GM12878 (cell line): Measurements from ENCODE around the gene MCEMP1. TPM values are rescaled to one million over a fixed set of nuclear protein-coding genes. Genes with fewer than 3 reads are reported as not detected.

Experiments
- ATAC-seq: fragments of 200-7000 bp; cut with Tn5 transposase; 3 replicates; pipeline ENCODE4 v1.9.1; 2020; ENCODE audit warnings: mild to moderate bottlenecking, moderate library complexity
- BruUV-seq: library from RNA; stranded (reverse); fragments of 400-500 nt; replicated peaks from 2 replicates; lab custom pipeline; 2021; lab: Mats Ljungman, UMichigan
- CTCF ChIA-PET: fragments of 300-600 bp; sonication (Branson Sonifier 250); formaldehyde crosslinking; extraction: SDS; loops from one replicate; lab custom pipeline; 2021; ENCODE audit warnings: inconsistent platforms; lab: Yijun Ruan, JAX
- POLR2A ChIA-PET: fragments of 350-600 bp; formaldehyde crosslinking; extraction: SDS; loops from one replicate; lab custom pipeline; 2021; ENCODE audit warnings: inconsistent platforms; lab: Charles Lee
- RAD21 ChIA-PET: fragments of 300-600 bp; sonication (Branson Sonifier 250); formaldehyde crosslinking; loops from one replicate; lab custom pipeline; 2023; ENCODE audit warnings: antibody characterized with exemption; ENCODE audit not compliant: unreplicated experiment; lab: Charles Lee
- SMC1A ChIA-PET: fragments of 300-600 bp; sonication (Branson Sonifier 250); formaldehyde crosslinking; loops from one replicate; lab custom pipeline; 2023; ENCODE audit not compliant: unreplicated experiment, uncharacterized antibody; lab: Charles Lee
- DNase-seq: peaks from one replicate; pipeline ENCODE4 v3.0.0-alpha.2; 2011; ENCODE audit warnings: low read depth, low spot score
- FAIRE-seq: peaks from 3 replicates; lab custom pipeline; 2011; peaks lifted over from hg19 to GRCh38; lab: Jason Lieb, UNC
- H2AFZ ChIP-seq: 2 replicates; pipeline ENCODE4 v1.6.0; 2011; ENCODE audit warnings: low read depth, low read length, control low read depth; ENCODE audit not compliant: control insufficient read depth
- H3K27ac ChIP-seq: 2 replicates; pipeline ENCODE4 v1.5.1; 2011; ENCODE audit warnings: control low read depth; ENCODE audit not compliant: control insufficient read depth, insufficient read depth
- H3K27me3 ChIP-seq, 2 experiments: replicated peaks in 1 of 2; 2 replicates each; pipeline versions ENCODE4 v1.6.0 to v1.6.1; 2011; ENCODE audit warnings: low read length in 1 of 2; ENCODE audit not compliant: control insufficient read depth in 2 of 2, insufficient read depth in 2 of 2
- H3K36me3 ChIP-seq, 2 experiments: 2 replicates each; pipeline ENCODE4 v1.5.1; 2011; ENCODE audit warnings: low read length in 1 of 2; ENCODE audit not compliant: control insufficient read depth in 2 of 2, insufficient read depth in 2 of 2
- H3K4me1 ChIP-seq: 2 replicates; pipeline ENCODE4 v1.6.1; 2011; ENCODE audit warnings: mild to moderate bottlenecking, low read length, moderate library complexity, mixed read lengths; ENCODE audit not compliant: control insufficient read depth, insufficient read depth
- H3K4me2 ChIP-seq: 2 replicates; pipeline ENCODE4 v1.6.0; 2011; ENCODE audit warnings: control low read depth; ENCODE audit not compliant: control insufficient read depth, insufficient read depth
- H3K4me3 ChIP-seq: fragments of 200-600 bp; sonication (generic); 2 replicates; pipeline ENCODE4 v1.5.1; 2016
- H3K79me2 ChIP-seq: 2 replicates; pipeline ENCODE4 v1.6.0; 2011; ENCODE audit warnings: low read length; ENCODE audit not compliant: control insufficient read depth, insufficient read depth
- H3K9ac ChIP-seq: 2 replicates; pipeline ENCODE4 v1.8.0; 2011; ENCODE audit warnings: low read length, control low read depth, mixed read lengths; ENCODE audit not compliant: control insufficient read depth, insufficient read depth
- H3K9me3 ChIP-seq: replicated peaks from 3 replicates; pipeline ENCODE4 v1.5.1; 2011; ENCODE audit warnings: mild to moderate bottlenecking, low read length; ENCODE audit not compliant: control insufficient read depth, insufficient read depth
- H4K20me1 ChIP-seq: 2 replicates; pipeline ENCODE4 v1.6.0; 2011; ENCODE audit not compliant: control insufficient read depth, insufficient read depth
- CHD1 ChIP-seq: IDR thresholded peaks from 2 replicates; pipeline ENCODE4 v1.6.1; 2012; ENCODE audit warnings: low read depth, low read length, improper control_type of control experiment
- CREM ChIP-seq: IDR thresholded peaks from 2 replicates; pipeline ENCODE4 v1.6.1; 2014; ENCODE audit warnings: antibody characterized with exemption, low read depth
- EED ChIP-seq: sonication (generic); IDR thresholded peaks from 2 replicates; pipeline ENCODE4 v1.6.1; 2016; ENCODE audit warnings: antibody characterized with exemption, low read depth
- EGR1 ChIP-seq, 2 experiments: IDR thresholded peaks; 1 replicate in 1 of 2; 2 replicates in 1 of 2; pipeline ENCODE4 v1.6.1; 2011 to 2012; ENCODE audit warnings: low read depth in 2 of 2, low read length in 2 of 2, borderline replicate concordance in 1 of 2, mild to moderate bottlenecking in 1 of 2, moderate library complexity in 1 of 2
- EP300 ChIP-seq, 2 experiments: fragments of 150-350 bp in 1 of 2; IDR thresholded peaks; 2 replicates each; pipeline ENCODE4 v1.6.1; 2011 to 2012; ENCODE audit warnings: low read depth in 2 of 2, low read length in 2 of 2, borderline replicate concordance in 1 of 2, improper control_type of control experiment in 1 of 2, inconsistent platforms in 1 of 2; ENCODE audit not compliant: control insufficient read depth in 1 of 2
- ETV6 ChIP-seq, 2 experiments: fragments of 450-650 bp in 1 of 2; IDR thresholded peaks in 1 of 2; conservative IDR thresholded peaks in 1 of 2; 2 replicates each; pipeline ENCODE4 v1.6.1; 2014; ENCODE audit warnings: antibody characterized with exemption in 1 of 2, borderline replicate concordance in 1 of 2, low read depth in 1 of 2, mild to moderate bottlenecking in 1 of 2, moderate library complexity in 1 of 2
- FOS ChIP-seq: IDR thresholded peaks from 3 replicates; pipeline ENCODE4 v1.6.1; 2011; ENCODE audit warnings: borderline replicate concordance; ENCODE audit not compliant: insufficient read length; ENCODE audit errors: extremely low read depth
- HSF1 ChIP-seq: fragments of 150-350 bp; IDR thresholded peaks from 2 replicates; pipeline ENCODE4 v1.6.1; 2014; ENCODE audit warnings: mild to moderate bottlenecking, low read depth, low read length
- IKZF1 ChIP-seq: fragments of 450-650 bp; conservative IDR thresholded peaks from 2 replicates; pipeline ENCODE4 v1.6.1; 2017; ENCODE audit warnings: antibody characterized with exemption, mild to moderate bottlenecking
- IRF3 ChIP-seq: fragments of 450-650 bp; IDR thresholded peaks from 2 replicates; pipeline ENCODE4 v1.6.1; 2014; ENCODE audit warnings: mild to moderate bottlenecking
- MEF2B ChIP-seq: fragments of 450-650 bp; IDR thresholded peaks from 2 replicates; pipeline ENCODE4 v1.6.1; 2018; ENCODE audit warnings: mild to moderate bottlenecking, moderate library complexity; ENCODE audit not compliant: partially characterized antibody, poor library complexity, severe bottlenecking
- MTA3 ChIP-seq: IDR thresholded peaks from 2 replicates; pipeline ENCODE4 v1.6.1; 2012; ENCODE audit warnings: low read length, inconsistent platforms, borderline replicate concordance
- MXI1 ChIP-seq: fragments of 150-350 bp; IDR thresholded peaks from 2 replicates; pipeline ENCODE4 v1.6.1; 2011; ENCODE audit warnings: low read depth, mild to moderate bottlenecking, inconsistent platforms, low read length, improper control_type of control experiment
- NR2C1 ChIP-seq: fragments of 450-650 bp; IDR thresholded peaks from 2 replicates; pipeline ENCODE4 v1.6.1; 2017; ENCODE audit warnings: antibody characterized with exemption, mild to moderate bottlenecking, moderate library complexity
- TARDBP ChIP-seq: IDR thresholded peaks from 2 replicates; pipeline ENCODE4 v1.6.1; 2016; ENCODE audit warnings: borderline replicate concordance
- YY1 ChIP-seq: IDR thresholded peaks from 2 replicates; pipeline ENCODE4 v1.6.1; 2011; ENCODE audit warnings: low read depth, mild to moderate bottlenecking, low read length
- WGBS: methylation state at CpG from one replicate; pipeline ENCODE4 v1.1.6; 2016; ENCODE audit warnings: low lambda C conversion rate; ENCODE audit not compliant: insufficient replicate concordance, insufficient coverage; ENCODE audit errors: missing lambda C conversion rate; 5-methylcytosine and 5-hydroxymethylcytosine counted together
- in situ Hi-C: fragments of 300-500 bp; cut with MboI; formaldehyde crosslinking; loops from 9 replicates; pipeline ENCODE4 v1.14.3; 2018; ENCODE audit warnings: mixed read lengths
- intact Hi-C: fragments of 100-400 bp; cut with micrococcal nuclease; formaldehyde crosslinking; loops from one replicate; pipeline ENCODE4 v1.14.2; 2022; ENCODE audit not compliant: unreplicated experiment
- polyA plus RNA-seq, 11 experiments: library from polyadenylated mRNA; depleted of rRNA in 4 of 11; unstranded in 6 of 11; stranded (reverse) in 5 of 11; fragments of >200 nt; fragmentation: Nextera tagmentation in 4 of 11; fragmentation: Illumina TruSeq in 1 of 11; extraction: Ambion mirVana in 4 of 11; extraction: Trizol in 1 of 11; gene quantifications; 1 replicate in 1 of 11; 2 replicates in 10 of 11; pipeline versions ENCODE4 v1.2.1 to v1.2.3, GENCODE V29; 2011 to 2016; ENCODE audit warnings: inconsistent platforms in 2 of 11, missing spikeins in 2 of 11, low read depth in 1 of 11
- total RNA-seq, 4 experiments: library from RNA; depleted of rRNA in 3 of 4; stranded (reverse); fragments of >200 nt in 3 of 4; fragmentation: Illumina TruSeq in 1 of 4; extraction: Trizol in 1 of 4; gene quantifications; 2 replicates each; pipeline versions ENCODE4 v1.2.1 to v1.2.3, GENCODE V29; 2013 to 2021
- TF ChIP-seq, protein P1 (sequence below): IDR thresholded peaks from 2 replicates; pipeline ENCODE4 v1.6.1; 2011; ENCODE audit warnings: borderline replicate concordance, low read depth, mild to moderate bottlenecking, moderate library complexity, low read length; ENCODE audit not compliant: insufficient read depth, poor library complexity, severe bottlenecking

Gene MCEMP1
- total and polyA plus RNA-seq, 10 of the 15 experiments (the other 5 are each of a cell fraction or from before 2014, with no cell fraction given): 0.08 to 0.55 (median 0.26) TPM; not detected in 1

- no peak for TF ChIP-seq YY1
- no peak for TF ChIP-seq ETV6 (conservative IDR thresholded peaks at IDR 0.05 in 1 of 2, IDR thresholded peaks at IDR 0.05 in 1 of 2; ENCODE audit: borderline replicate concordance in 1 of 2, low read depth in 1 of 2)
- TF ChIP-seq IRF3: no peak
- no peak for TF ChIP-seq EED
- no peak for TF ChIP-seq EGR1 (IDR thresholded peaks at IDR 0.05; ENCODE audit: borderline replicate concordance in 1 of 2, low read depth in 2 of 2, low read length in 2 of 2)
- TF ChIP-seq TARDBP: no peak
These were observed 6.1 kb upstream of the MCEMP1 start (continued) for GRCh38 chr19:7670790-7671189.

DNA sequence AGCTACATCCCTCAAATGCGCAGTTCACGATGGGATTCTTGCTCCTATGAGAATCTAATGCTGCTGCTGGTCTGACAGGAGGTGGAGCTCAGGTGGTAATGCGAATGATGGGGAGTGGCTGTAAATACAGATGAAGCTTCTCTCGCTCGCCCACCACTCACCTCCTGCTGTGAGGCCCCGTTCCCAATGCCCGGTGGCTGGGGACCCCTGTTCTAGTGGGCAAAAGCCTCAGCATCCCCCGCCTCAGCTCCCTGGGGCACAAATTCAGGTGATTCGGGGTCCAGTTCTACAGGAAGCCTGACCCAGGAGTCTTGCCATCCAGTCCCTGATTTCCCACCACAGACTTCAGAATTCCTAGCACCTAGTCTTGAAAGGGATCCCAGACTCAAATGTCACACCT lies 4.4 kb upstream of the MCEMP1 start:
- CTCF ChIA-PET: interaction anchor here (1.0 kb wide), 1 partner anchor 20 kb away, joined by 3 read pairs; no protein-coding TSS in a partner anchor
- H3K4me1 ChIP-seq: peaks cover 17% of the 10 kb centered on the region
- peaks cover 4 to 7% of the 10 kb centered on the region in 2 experiments; a peak in 3 of 4 replicates for H3K27me3 ChIP-seq
- H3K27ac ChIP-seq: no peak overlapping the region
- no peak overlapping the region for H3K4me2 ChIP-seq
- H4K20me1 ChIP-seq: no peaks in the 10 kb centered on the region
- RAD21 ChIA-PET: no interaction called here
- H3K79me2 ChIP-seq: no peaks in the 10 kb centered on the region
- H3K9me3 ChIP-seq: no peaks in the 10 kb centered on the region; the same call in 2 of the 3 replicates
- no peak overlapping the region for H2AFZ ChIP-seq
- SMC1A ChIA-PET: interaction anchor here (0.8 kb wide), 1 partner anchor 104 kb away, joined by 5 read pairs; no protein-coding TSS in a partner anchor
- in situ Hi-C loops (no loop called here), intact Hi-C loops (loop anchor here (10.0 kb wide), 1 partner anchor 288 kb away; no protein-coding TSS in a partner anchor)
- ATAC-seq (no peak), DNase-seq (no peak), FAIRE-seq (no peak)
- no peaks in the 10 kb centered on the region for H3K36me3 ChIP-seq
- no peak overlapping the region for H3K9ac ChIP-seq
- BruUV-seq: no TSS peak
- H3K4me3 ChIP-seq: no peak overlapping the region
- WGBS: 37% methylated on average over 9 of the region's 9 CpGs
- POLR2A ChIA-PET: no interaction called here
- TF ChIP-seq MEF2B: no peak
- TF ChIP-seq MTA3: no peak
- TF ChIP-seq, protein P1, sequence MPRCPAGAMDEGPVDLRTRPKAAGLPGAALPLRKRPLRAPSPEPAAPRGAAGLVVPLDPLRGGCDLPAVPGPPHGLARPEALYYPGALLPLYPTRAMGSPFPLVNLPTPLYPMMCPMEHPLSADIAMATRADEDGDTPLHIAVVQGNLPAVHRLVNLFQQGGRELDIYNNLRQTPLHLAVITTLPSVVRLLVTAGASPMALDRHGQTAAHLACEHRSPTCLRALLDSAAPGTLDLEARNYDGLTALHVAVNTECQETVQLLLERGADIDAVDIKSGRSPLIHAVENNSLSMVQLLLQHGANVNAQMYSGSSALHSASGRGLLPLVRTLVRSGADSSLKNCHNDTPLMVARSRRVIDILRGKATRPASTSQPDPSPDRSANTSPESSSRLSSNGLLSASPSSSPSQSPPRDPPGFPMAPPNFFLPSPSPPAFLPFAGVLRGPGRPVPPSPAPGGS: no peak
- TF ChIP-seq HSF1: no peak
- TF ChIP-seq CHD1: no peak
- TF ChIP-seq IKZF1: no peak
- no peak for TF ChIP-seq NR2C1
- no peak for TF ChIP-seq MXI1
- TF ChIP-seq EP300 (IDR thresholded peaks at IDR 0.05; ENCODE audit: borderline replicate concordance in 1 of 2, control insufficient read depth in 1 of 2, low read depth in 2 of 2, low read length in 2 of 2): no peak
- no peak for TF ChIP-seq ETV6 (conservative IDR thresholded peaks at IDR 0.05 in 1 of 2, IDR thresholded peaks at IDR 0.05 in 1 of 2; ENCODE audit: borderline replicate concordance in 1 of 2, low read depth in 1 of 2)
- no peak for TF ChIP-seq CREM
- TF ChIP-seq IRF3: no peak
- no peak for TF ChIP-seq FOS
